K562 (cell line): ENCODE data around the gene ABCA7. TPM values are rescaled to one million over a fixed set of nuclear protein-coding genes. Genes with fewer than 3 reads are reported as not detected.

ENCODE experiments used
- ARID3B ChIP-seq: fragments of 250-450 bp; sonication (Bioruptor Pico); IDR thresholded peaks from 2 replicates; pipeline ENCODE4 v1.4.0; 2020; ENCODE audit warnings: borderline replicate concordance
- CBX8 ChIP-seq: fragments of 200-600 bp; sonication (generic); IDR thresholded peaks from 2 replicates; pipeline ENCODE4 v1.6.1; 2012; ENCODE audit warnings: borderline replicate concordance, mixed run types, low read depth, mild to moderate bottlenecking, moderate library complexity, mixed read lengths, low read length, control low read depth, inconsistent platforms; ENCODE audit not compliant: poor library complexity, severe bottlenecking; ENCODE audit errors: extremely low read depth
- CUX1 ChIP-seq: fragments of 200-800 bp; sonication (Bioruptor generic); IDR thresholded peaks from 2 replicates; pipeline ENCODE4 v1.6.1; 2016; ENCODE audit warnings: missing genetic modification characterization, missing compliant biosample characterization
- HDGF ChIP-seq: fragments of 450-650 bp; IDR thresholded peaks from 2 replicates; pipeline ENCODE4 v1.6.1; 2016
- MNT ChIP-seq, 2 experiments: fragments of 450-650 bp; conservative IDR thresholded peaks; 2 replicates each; pipeline ENCODE4 v1.6.1; 2017; ENCODE audit warnings: mild to moderate bottlenecking in 2 of 2, moderate library complexity in 2 of 2
- RAD51 ChIP-seq: fragments of 450-650 bp; IDR thresholded peaks from 2 replicates; pipeline ENCODE4 v1.7.1; 2016; ENCODE audit warnings: low read depth, mild to moderate bottlenecking, borderline replicate concordance
- RBM14 ChIP-seq: fragments of 200-400 bp; formaldehyde crosslinking; IDR thresholded peaks from 2 replicates; pipeline ENCODE4 v1.6.1; 2018; ENCODE audit warnings: low read depth, mild to moderate bottlenecking, low read length, moderate library complexity, borderline replicate concordance; ENCODE audit not compliant: insufficient read depth
- SMAD2 ChIP-seq: fragments of 150-350 bp; IDR thresholded peaks from 2 replicates; pipeline ENCODE4 v1.6.1; 2014; ENCODE audit warnings: low read depth, mild to moderate bottlenecking, low read length
- SNRNP70 ChIP-seq: fragments of 200-400 bp; formaldehyde crosslinking; optimal IDR thresholded peaks from 2 replicates; pipeline ENCODE3; 2017; ENCODE audit warnings: low read depth, low read length
- SRF ChIP-seq, 2 experiments: fragments of 250-450, 450-650 bp in 1 of 2; sonication (Bioruptor Pico) in 1 of 2; sonication (generic) in 1 of 2; formaldehyde crosslinking; IDR thresholded peaks; 2 replicates each; pipeline versions ENCODE4 v1.5.0 to v1.5.1; 2020 to 2022; ENCODE audit warnings: mild to moderate bottlenecking in 1 of 2, missing genetic modification reagents in 1 of 2
- YBX1 ChIP-seq: fragments of 450-650 bp; IDR thresholded peaks from 2 replicates; pipeline ENCODE4 v1.7.1; 2016; ENCODE audit warnings: mild to moderate bottlenecking
- YY1 ChIP-seq, 3 experiments: IDR thresholded peaks; 2 replicates each; pipeline ENCODE4 v1.6.1; 2011; ENCODE audit warnings: low read length in 2 of 3, mild to moderate bottlenecking in 2 of 3, moderate library complexity in 2 of 3, borderline replicate concordance in 1 of 3, control low read depth in 1 of 3, low read depth in 1 of 3; ENCODE audit not compliant: insufficient read depth in 3 of 3, insufficient replicate concordance in 2 of 3, control insufficient read depth in 1 of 3, insufficient read length in 1 of 3; ENCODE audit errors: extremely low read depth in 1 of 3
- ZBTB12 ChIP-seq: fragments of 250-450 bp; sonication (Bioruptor Pico); IDR thresholded peaks from 2 replicates; pipeline ENCODE4 v1.4.0; 2020
- ZFP36 ChIP-seq: fragments of 150-350 bp; IDR thresholded peaks from 2 replicates; pipeline ENCODE4 v1.6.1; 2018; ENCODE audit warnings: low read length, low read depth; ENCODE audit not compliant: partially characterized antibody
- ZNF76 ChIP-seq: fragments of 250-450 bp; sonication (Bioruptor Pico); IDR thresholded peaks from 2 replicates; pipeline ENCODE4 v1.4.0; 2020; ENCODE audit warnings: mild to moderate bottlenecking, moderate library complexity, borderline replicate concordance
- polyA plus RNA-seq, 8 experiments: library from polyadenylated mRNA; depleted of rRNA in 4 of 8; stranded (reverse) in 5 of 8; unstranded in 3 of 8; fragments of >200 nt; fragmentation: Nextera tagmentation in 2 of 8; fragmentation: Illumina TruSeq in 1 of 8; extraction: Ambion mirVana in 2 of 8; extraction: Trizol in 1 of 8; gene quantifications; 2 replicates each; pipeline versions ENCODE4 v1.2.1 to v1.2.3, GENCODE V29; 2011 to 2014; ENCODE audit warnings: inconsistent platforms in 1 of 8, missing spikeins in 1 of 8
- total RNA-seq, 7 experiments: library from RNA; depleted of rRNA in 6 of 7; stranded (reverse); fragments of >200 nt in 6 of 7; fragmentation: Illumina TruSeq in 2 of 7; extraction: Trizol in 2 of 7; gene quantifications; 2 replicates each; pipeline versions ENCODE4 v1.2.1 to v1.2.3, GENCODE V29; 2011 to 2021; ENCODE audit warnings: low replicate concordance in 1 of 7

The ABCA7 gene
- total and polyA plus RNA-seq, 9 of the 15 experiments (the other 6 are each of a cell fraction or from before 2014, with no cell fraction given), result 2.3 to 96.1 (median 31.2) TPM

GRCh38 chr19:1039646-1040475 lies at the start of gene ABCA7 (continued):
- TF ChIP-seq MNT (conservative IDR thresholded peaks at IDR 0.05) (peak; percentile 71 to 81), SNRNP70 (no peak), RAD51 (no peak), YBX1 (no peak), ZBTB12 (CRISPR knock-in tag) (peak; percentile 29; the same call in 1 of the 2 replicates), SMAD2 (no peak), ZNF76 (CRISPR knock-in tag) (no peak), YY1 (IDR thresholded peaks at IDR 0.05; ENCODE audit: borderline replicate concordance in 1 of 3, control insufficient read depth in 1 of 3, extremely low read depth in 1 of 3, insufficient read depth in 3 of 3, insufficient read length in 1 of 3, insufficient replicate concordance in 2 of 3, low read depth in 1 of 3, low read length in 2 of 3) (peak in 1 of 3 experiments; percentile 20), SRF (CRISPR knock-in tag; IDR thresholded peaks at IDR 0.05) (peak in 1 of 2 experiments; percentile 80; a peak in 2 of 4 replicates), ARID3B (CRISPR knock-in tag) (no peak), HDGF (no peak), RBM14 (no peak), ZFP36 (no peak), CBX8 (no peak), CUX1 (CRISPR knock-in tag) (no peak)
